GM18517 (cell line): ENCODE data around the gene COLEC11.
"Not testable (repeated sequence)": the region's sequence is repeated elsewhere in the genome, so short reads cannot be mapped to it uniquely, and the experiment has no call there.

ENCODE experiments used
- ATAC-seq: cut with Tn5 transposase; IDR thresholded peaks from one replicate; pipeline ENCODE4 v1.9.1; 2021; ENCODE audit warnings: mild to moderate bottlenecking, moderate library complexity; ENCODE audit not compliant: unreplicated experiment

Gene COLEC11

GRCh38 chr2:3604991-3605961, 10.4 kb downstream of the COLEC11 start:
- no peak for ATAC-seq

- no peak for ATAC-seq
These were observed 11.1 kb downstream of the COLEC11 start for GRCh38 chr2:3606028-3606369.

- no peak for ATAC-seq
These were observed 11.7 kb downstream of the COLEC11 start for GRCh38 chr2:3606370-3607201.

- ATAC-seq = no peak
These were observed 13.7 kb downstream of the COLEC11 start for GRCh38 chr2:3608373-3609278.

- not testable (repeated sequence) for ATAC-seq
These were observed 14.4 kb downstream of the COLEC11 start for GRCh38 chr2:3609279-3609673.

DNA sequence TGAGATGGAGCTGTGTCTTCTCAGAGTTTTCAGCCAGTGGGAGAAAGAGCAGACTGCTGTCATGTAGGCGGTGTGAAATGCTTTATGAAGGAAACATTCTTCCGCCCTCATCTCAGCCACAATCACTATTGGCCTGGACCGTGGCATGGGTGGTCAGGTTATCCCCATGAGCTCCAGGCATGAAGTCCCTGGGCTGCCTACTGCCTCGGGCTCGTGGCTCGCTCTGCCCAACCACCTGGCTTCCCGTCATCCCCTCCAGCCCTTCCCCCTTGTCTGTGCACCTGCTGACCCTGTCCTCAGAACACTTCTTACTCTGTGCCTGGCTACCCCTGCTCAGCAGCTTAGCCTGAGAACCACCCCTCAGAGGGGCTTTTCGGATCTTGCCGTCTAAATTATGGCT, 15.5 kb downstream of the COLEC11 start:
- no peak for ATAC-seq

DNA sequence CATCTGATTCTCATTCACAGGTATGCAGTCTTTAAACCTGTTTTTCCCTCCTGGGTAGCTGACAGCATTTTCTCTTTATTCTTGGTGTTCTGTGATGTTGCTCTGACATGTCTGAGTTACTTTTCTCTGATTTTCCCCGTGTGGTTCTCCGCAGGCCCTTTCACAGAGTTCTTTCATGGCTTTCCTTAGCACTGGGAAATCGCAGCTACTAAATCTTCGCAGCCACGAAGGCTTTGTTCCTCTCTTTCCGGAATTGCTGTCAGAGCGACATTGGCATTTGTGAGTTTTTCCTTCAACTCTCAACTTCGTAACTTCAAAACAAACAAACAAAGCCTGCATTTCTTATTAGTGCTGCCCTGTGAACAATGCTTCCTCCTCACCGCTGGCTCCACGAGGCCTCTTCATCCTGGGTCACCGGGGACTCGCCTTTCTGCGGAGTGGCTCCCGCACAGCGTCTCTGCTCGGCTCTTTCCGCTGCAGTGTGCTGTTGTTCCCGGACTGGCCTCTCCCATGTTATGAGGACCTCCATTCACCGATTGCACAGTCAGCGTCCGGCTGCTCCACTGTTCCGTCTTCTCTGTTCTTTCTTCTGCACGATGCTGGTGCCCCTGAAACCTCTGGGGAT, 16.1 kb downstream of the COLEC11 start:
- no peak for ATAC-seq

DNA sequence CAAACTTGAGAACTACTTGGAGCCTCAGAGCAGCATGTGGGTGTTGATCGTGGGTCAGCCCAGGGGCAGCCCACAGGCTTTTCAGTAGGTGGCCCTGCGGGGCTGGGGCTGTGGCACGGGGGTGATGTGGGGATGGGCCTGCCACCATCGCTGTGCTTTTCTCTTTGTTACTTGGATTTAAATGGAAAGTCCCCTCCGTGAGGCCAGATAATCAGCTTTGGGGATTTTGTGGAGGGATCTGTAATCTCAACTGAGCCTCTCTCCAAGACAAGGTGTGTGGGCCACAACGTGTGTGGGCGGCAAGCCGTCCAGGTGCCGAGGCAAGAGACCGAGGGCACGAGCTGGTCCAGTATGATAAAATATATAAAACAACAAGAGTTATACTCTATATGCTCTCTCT, 16.7 kb downstream of the COLEC11 start:
- no peak for ATAC-seq

DNA sequence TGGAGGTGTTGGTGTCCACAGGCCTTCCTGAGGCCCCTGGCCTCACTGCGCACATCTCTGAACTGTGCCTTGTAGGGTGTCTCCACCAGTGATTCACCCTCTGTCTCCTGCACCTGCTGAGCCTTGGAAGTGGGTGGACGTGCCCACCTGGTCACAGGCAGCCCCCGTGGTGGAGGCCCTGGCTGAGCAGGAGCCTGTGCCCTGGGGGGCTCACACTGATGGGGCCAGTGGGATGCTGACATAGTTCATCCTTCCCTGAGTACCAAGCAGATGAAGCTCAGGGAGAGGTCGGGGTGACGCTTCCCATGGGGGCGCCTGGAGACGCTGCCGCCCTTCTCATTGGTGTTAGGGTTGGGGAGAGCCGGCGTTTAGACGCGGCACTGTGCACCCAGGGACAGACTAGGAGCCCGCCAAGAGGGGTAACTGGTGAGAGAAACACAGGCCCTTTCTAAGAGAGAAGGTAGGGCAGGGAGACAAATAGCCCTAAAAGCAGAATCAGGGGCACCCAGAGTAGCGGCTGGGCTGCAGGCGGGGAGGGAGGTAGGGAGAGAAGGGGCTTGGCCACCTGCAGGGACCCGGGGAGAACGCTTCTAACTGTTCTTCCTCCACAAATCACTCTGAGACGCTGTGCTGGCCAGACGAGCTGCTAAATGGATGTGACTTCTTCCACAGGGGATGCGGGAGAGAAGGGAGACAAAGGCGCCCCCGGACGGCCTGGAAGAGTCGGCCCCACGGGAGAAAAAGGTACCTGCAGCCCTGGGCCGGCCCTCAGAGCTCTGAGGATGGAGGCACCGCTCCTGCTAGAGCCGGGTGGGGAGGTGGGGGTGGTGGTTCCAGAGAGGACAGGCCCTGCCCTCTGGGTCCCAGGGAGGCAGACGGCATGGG, 18.0 kb downstream of the COLEC11 start:
- ATAC-seq = no peak

GRCh38 chr2:3613524-3613905, 18.6 kb downstream of the COLEC11 start:
- no peak for ATAC-seq

- not testable (repeated sequence) for ATAC-seq
These were observed 19.8 kb downstream of the COLEC11 start for GRCh38 chr2:3614743-3615142.

GRCh38 chr2:3615541-3616200, 20.8 kb downstream of the COLEC11 start:
- not testable (repeated sequence) for ATAC-seq

DNA sequence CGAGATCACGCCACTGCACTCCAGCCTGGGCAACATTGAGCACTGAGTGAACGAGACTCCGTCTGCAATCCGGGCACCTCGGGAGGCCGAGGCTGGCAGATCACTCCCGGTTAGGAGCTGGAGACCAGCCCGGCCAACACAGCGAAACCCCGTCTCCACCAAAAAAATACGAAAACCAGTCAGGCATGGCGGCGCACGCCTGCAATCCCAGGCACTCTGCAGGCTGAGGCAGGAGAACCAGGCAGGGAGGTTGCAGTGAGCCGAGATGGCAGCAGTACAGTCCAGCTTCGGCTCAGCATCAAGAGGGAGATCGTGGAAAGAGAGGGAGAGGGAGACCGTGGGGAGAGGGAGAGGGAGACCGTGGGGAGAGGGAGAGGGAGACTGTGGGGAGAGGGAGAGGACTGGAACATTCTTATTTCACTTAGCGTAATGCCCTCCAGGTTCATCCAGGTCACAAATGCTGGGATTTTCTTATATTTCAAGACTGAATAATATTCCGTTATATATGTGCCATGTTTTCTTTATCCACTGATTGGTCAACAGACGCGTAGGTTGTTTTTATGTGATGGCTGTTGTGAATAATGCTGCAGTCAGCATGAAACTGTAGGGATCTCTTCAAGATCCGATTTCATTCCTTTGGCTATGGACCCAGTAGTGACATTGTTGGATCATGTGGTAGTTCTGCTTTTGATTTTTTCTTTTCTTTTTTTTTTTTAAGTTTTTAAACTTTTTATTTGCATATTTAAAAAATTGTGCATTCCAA, 21.7 kb downstream of the COLEC11 start:
- not testable (repeated sequence) for ATAC-seq

DNA sequence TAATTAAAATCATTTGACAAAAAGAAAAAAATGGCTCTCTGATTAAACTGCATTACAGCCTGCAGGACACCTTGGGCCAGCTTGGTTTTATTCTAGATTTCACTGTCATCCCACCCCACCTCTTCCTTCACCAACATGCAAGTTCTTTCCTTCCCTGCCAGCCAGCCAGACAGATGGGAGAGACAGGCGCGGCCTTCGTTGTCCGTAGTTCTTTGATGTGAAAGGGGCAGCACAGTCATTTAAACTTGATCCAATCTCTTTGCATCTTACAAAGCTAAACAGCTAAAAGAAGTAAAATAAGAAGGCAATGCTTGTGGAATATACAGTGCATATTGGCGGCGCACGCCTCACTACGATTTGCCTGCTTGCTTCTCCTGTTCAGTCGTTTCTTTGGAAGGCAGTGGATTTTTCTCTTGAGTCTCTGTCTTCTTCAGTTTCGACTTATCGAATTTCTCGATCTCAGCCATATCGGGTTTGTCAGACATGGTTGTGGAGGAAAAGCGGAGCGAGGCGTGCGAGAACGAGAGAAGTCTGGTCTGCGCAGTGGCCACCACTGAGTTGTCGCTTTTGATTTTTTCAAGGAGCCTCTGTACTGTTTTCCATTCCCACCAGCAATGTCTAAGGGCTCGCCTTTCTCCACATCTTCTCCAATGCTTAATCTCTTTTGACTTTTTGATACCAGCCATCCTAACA, 22.4 kb downstream of the COLEC11 start:
- no peak for ATAC-seq

- ATAC-seq = no peak
These were observed 23.5 kb downstream of the COLEC11 start for GRCh38 chr2:3618367-3618766.

DNA sequence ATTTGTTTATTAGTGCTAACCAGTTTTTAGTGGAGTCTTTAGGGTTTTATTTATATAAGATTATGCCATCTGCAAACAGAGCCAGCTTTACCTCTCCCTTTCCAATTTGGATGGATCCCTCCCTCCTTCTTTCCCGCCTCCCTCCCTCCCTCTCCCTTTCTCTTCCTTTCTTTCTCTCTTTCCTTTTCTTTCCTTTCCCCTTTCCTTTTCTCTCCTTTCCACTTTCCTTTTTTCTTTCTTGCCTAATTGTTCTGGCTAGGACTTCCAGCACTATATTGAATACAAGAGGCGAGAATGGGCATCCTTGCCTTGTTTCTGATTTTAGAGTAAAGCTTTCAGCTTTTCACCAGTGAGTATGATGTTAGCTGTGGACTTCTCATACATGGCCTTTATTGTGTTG, 24.1 kb downstream of the COLEC11 start:
- no peak for ATAC-seq

DNA sequence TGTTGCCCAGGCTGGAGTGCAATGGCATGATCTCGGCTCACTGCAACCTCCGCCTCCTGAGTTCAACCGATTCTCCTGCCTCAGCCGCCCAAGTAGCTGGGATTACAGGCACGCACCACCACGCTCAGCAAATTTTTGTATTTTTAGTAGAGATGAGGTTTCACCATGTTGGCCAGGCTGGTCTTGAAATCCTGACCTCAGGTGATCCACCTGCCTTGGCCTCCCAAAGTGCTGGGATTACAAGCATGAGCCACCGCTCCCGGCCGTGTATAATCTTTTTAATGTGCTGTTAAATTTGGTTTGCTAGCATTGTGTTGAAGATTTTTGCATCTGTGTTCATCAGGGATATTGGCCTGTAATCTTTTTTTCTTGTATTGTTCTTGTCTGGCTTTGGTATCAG, 24.7 kb downstream of the COLEC11 start:
- not testable (repeated sequence) for ATAC-seq

GRCh38 chr2:3620834-3621233, 25.9 kb downstream of the COLEC11 start:
- ATAC-seq = no peak
